Thyroid gland (tissue), 4 donors: ENCODE data around the gene ARHGEF10L. TPM values are rescaled to one million over a fixed set of nuclear protein-coding genes. Genes with fewer than 3 reads are reported as not detected.

Source experiments
- DNase-seq, 2 donors: peaks; one replicate each; pipeline ENCODE4 v3.0.0-alpha.2; 2019
- H3K27ac ChIP-seq, 3 donors: fragments of 200-600 bp; sonication (generic); 1 replicate in 2 of 3; 2 replicates in 1 of 3; pipeline ENCODE4 v1.5.1; 2016 to 2019; ENCODE audit warnings: mild to moderate bottlenecking in 1 of 3, moderate library complexity in 1 of 3
- H3K27me3 ChIP-seq: fragments of 200-600 bp; sonication (generic); one replicate; pipeline ENCODE4 v1.5.1; 2019
- H3K36me3 ChIP-seq, 2 donors: fragments of 200-600 bp; sonication (generic); one replicate each; pipeline ENCODE4 v1.5.1; 2016 to 2019
- H3K4me1 ChIP-seq, 2 donors: fragments of 200-600 bp; sonication (generic); one replicate each; pipeline ENCODE4 v1.5.1; 2017 to 2019
- H3K4me3 ChIP-seq, 3 donors: fragments of 200-600 bp; sonication (generic); replicated peaks in 1 of 3; 1 replicate in 2 of 3; 2 replicates in 1 of 3; pipeline ENCODE4 v1.5.1; 2016; ENCODE audit warnings: mild to moderate bottlenecking in 1 of 3
- H3K9me3 ChIP-seq: fragments of 200-600 bp; sonication (generic); one replicate; pipeline ENCODE4 v1.5.1; 2017
- CTCF ChIP-seq, 6 experiments: fragments of 200-600 bp in 3 of 6; fragments of 450-650 bp in 3 of 6; sonication (generic) in 3 of 6; IDR thresholded peaks; one replicate each; pipeline ENCODE4 v1.5.1; 2016 to 2019; ENCODE audit warnings: antibody characterized with exemption in 6 of 6, mild to moderate bottlenecking in 2 of 6, inconsistent platforms in 1 of 6, moderate library complexity in 1 of 6
- POLR2A ChIP-seq, 2 donors: fragments of 450-650 bp; IDR thresholded peaks; one replicate each; pipeline ENCODE4 v1.6.1; 2017; ENCODE audit warnings: antibody characterized with exemption in 2 of 2, mild to moderate bottlenecking in 2 of 2, moderate library complexity in 1 of 2
- WGBS, 2 donors: methylation state at CpG; one replicate each; pipeline ENCODE4 v1.1.5; 2017; 5-methylcytosine and 5-hydroxymethylcytosine counted together
- intact Hi-C: fragments of 100-400 bp; cut with DNase I; formaldehyde crosslinking; loops from one replicate; pipeline ENCODE4 v1.15.1; 2023
- total RNA-seq, 4 donors: library from RNA; depleted of rRNA; stranded (reverse); fragments of >200 nt; gene quantifications; one replicate each; pipeline ENCODE4 v1.2.3, GENCODE V29; 2016

The ARHGEF10L gene
- total RNA-seq, 4 donors from 2014 or later: 32.2 to 64.5 (median 51.4) TPM

- 89 to 92% methylated on average over 8 of the region's 8 CpGs for WGBS, 2 donors
- H3K36me3 ChIP-seq: peaks cover 37 to 57% of the 10 kb centered on the region in 2 donors
- intact Hi-C loops: no loop called here
Measured at GRCh38 chr1:17640975-17641374, 101.5 kb downstream of the ARHGEF10L start.

GRCh38 chr1:17642169-17642568 is 102.7 kb downstream of the ARHGEF10L start:
- H3K4me3 ChIP-seq: no peak overlapping the region
- DNase-seq: no peak
- H3K9me3 ChIP-seq: no peaks in the 10 kb centered on the region
- intact Hi-C loops: no loop called here
- no peak overlapping the region for H3K27ac ChIP-seq
- peaks cover 30 to 47% of the 10 kb centered on the region in 2 donors for H3K36me3 ChIP-seq
- WGBS, 2 donors: 86 to 87% methylated on average over 5 of the region's 5 CpGs
- no peaks in the 10 kb centered on the region for H3K27me3 ChIP-seq
- H3K4me1 ChIP-seq: no peaks in the 10 kb centered on the region
- TF ChIP-seq POLR2A (IDR thresholded peaks at IDR 0.05) (no peak), CTCF (IDR thresholded peaks at IDR 0.05) (no peak)

More at GRCh38 chr1:17640975-17641374, 101.5 kb downstream of the ARHGEF10L start:
- no peak for DNase-seq
- Histone ChIP-seq H3K4me1 (no peaks in the 10 kb centered on the region), H3K27me3 (no peaks in the 10 kb centered on the region), H3K27ac (no peak overlapping the region), H3K4me3 (no peak overlapping the region), H3K9me3 (no peaks in the 10 kb centered on the region)
- TF ChIP-seq CTCF (IDR thresholded peaks at IDR 0.05) (no peak), POLR2A (IDR thresholded peaks at IDR 0.05) (no peak)

- Histone ChIP-seq H3K4me3 (no peak overlapping the region), H3K4me1 (no peaks in the 10 kb centered on the region), H3K9me3 (no peaks in the 10 kb centered on the region), H3K27ac (no peak overlapping the region), H3K36me3 (peaks cover 23 to 40% of the 10 kb centered on the region in 2 donors), H3K27me3 (no peaks in the 10 kb centered on the region)
- DNase-seq: no peak
- intact Hi-C loops: no loop called here
- WGBS, 2 donors: 83 to 85% methylated on average over 3 of the region's 3 CpGs
- no peak for TF ChIP-seq CTCF (IDR thresholded peaks at IDR 0.05)
- no peak for TF ChIP-seq POLR2A (IDR thresholded peaks at IDR 0.05)
Measured at GRCh38 chr1:17642943-17643342, 103.4 kb downstream of the ARHGEF10L start.

GRCh38 chr1:17643861-17644703 is 104.6 kb downstream of the ARHGEF10L start:
- intact Hi-C loops: no loop called here
- Histone ChIP-seq H3K4me1 (no peaks in the 10 kb centered on the region), H3K4me3 (no peak overlapping the region), H3K9me3 (no peaks in the 10 kb centered on the region), H3K27me3 (no peaks in the 10 kb centered on the region), H3K36me3 (peaks cover 20 to 29% of the 10 kb centered on the region in 2 donors), H3K27ac (no peak overlapping the region)
- TF ChIP-seq CTCF (IDR thresholded peaks at IDR 0.05): no peak
- 90 to 92% methylated on average over 11 to 14 of the region's 14 CpGs for WGBS, 2 donors
- no peak for DNase-seq
